Panc1 (cell line): ENCODE measurements around the gene GOLGA1. TPM values are rescaled to one million over a fixed set of nuclear protein-coding genes. Genes with fewer than 3 reads are reported as not detected.

Experiments used
- ATAC-seq: fragments of 200-7000 bp; cut with Tn5 transposase; 2 replicates; pipeline ENCODE4 v1.9.1; 2020; ENCODE audit warnings: mild to moderate bottlenecking, moderate library complexity
- BruUV-seq: library from RNA; stranded (reverse); fragments of 400-500 nt; replicated peaks from 2 replicates; lab custom pipeline; 2021; lab: Mats Ljungman, UMichigan
- CTCF ChIA-PET: fragments of 300-600 bp; sonication (Branson Sonifier 250); formaldehyde crosslinking; loops from one replicate; lab custom pipeline; 2022; ENCODE audit warnings: antibody characterized with exemption; lab: Charles Lee
- POLR2A ChIA-PET: fragments of 300-600 bp; sonication (Branson Sonifier 250); formaldehyde crosslinking; loops from one replicate; lab custom pipeline; 2022; ENCODE audit warnings: antibody characterized with exemption; lab: Charles Lee
- DNase-seq: peaks from one replicate; pipeline ENCODE4 v3.0.0-alpha.2; 2010; ENCODE audit warnings: low read depth, low spot score
- H3K27ac ChIP-seq: 2 replicates; pipeline ENCODE4 v1.5.1; 2011; ENCODE audit warnings: mild to moderate bottlenecking, low read length, inconsistent platforms
- H3K27me3 ChIP-seq: fragments of 200-500 bp; sonication (Bioruptor generic); 2 replicates; pipeline ENCODE4 v1.6.0; 2014; ENCODE audit warnings: low read length, inconsistent platforms; ENCODE audit not compliant: control insufficient read depth, insufficient read depth
- H3K36me3 ChIP-seq: fragments of 200-500 bp; sonication (Bioruptor generic); 2 replicates; pipeline ENCODE4 v1.5.1; 2014; ENCODE audit warnings: inconsistent platforms, mild to moderate bottlenecking, low read length, moderate library complexity; ENCODE audit not compliant: control insufficient read depth, insufficient read depth
- H3K4me1 ChIP-seq: 2 replicates; pipeline ENCODE4 v1.5.1; 2011; ENCODE audit warnings: inconsistent platforms, mild to moderate bottlenecking, low read length, moderate library complexity; ENCODE audit not compliant: control insufficient read depth, insufficient read depth
- H3K4me3 ChIP-seq, 2 experiments: 2 replicates each; pipeline ENCODE4 v1.5.1; 2011 to 2012; ENCODE audit warnings: low read depth in 2 of 2, low read length in 2 of 2, mild to moderate bottlenecking in 2 of 2, inconsistent platforms in 1 of 2, moderate library complexity in 1 of 2
- H3K9me3 ChIP-seq: fragments of 200-500 bp; sonication (Bioruptor generic); 2 replicates; pipeline ENCODE4 v1.5.1; 2014; ENCODE audit warnings: low read depth, mild to moderate bottlenecking, inconsistent platforms, low read length, moderate library complexity; ENCODE audit not compliant: control insufficient read depth, insufficient read depth
- CTCF ChIP-seq: fragments of 450-650 bp; IDR thresholded peaks from 2 replicates; pipeline ENCODE4 v1.5.1; 2017; ENCODE audit warnings: mild to moderate bottlenecking
- POLR2AphosphoS5 ChIP-seq: IDR thresholded peaks from 2 replicates; pipeline ENCODE4 v1.6.1; 2012; ENCODE audit warnings: mild to moderate bottlenecking, low read depth, low read length, moderate library complexity
- REST ChIP-seq, 2 experiments: IDR thresholded peaks; 2 replicates each; pipeline ENCODE4 v1.6.1; 2011 to 2012; ENCODE audit warnings: low read depth in 2 of 2, control low read depth in 1 of 2, low read length in 1 of 2, mild to moderate bottlenecking in 1 of 2, moderate library complexity in 1 of 2; ENCODE audit not compliant: insufficient read depth in 1 of 2
- SIN3A ChIP-seq: IDR thresholded peaks from 2 replicates; pipeline ENCODE4 v1.6.1; 2012; ENCODE audit warnings: low read depth, mild to moderate bottlenecking, low read length, moderate library complexity, borderline replicate concordance; ENCODE audit not compliant: insufficient read depth
- TCF7L2 ChIP-seq: IDR thresholded peaks from 2 replicates; pipeline ENCODE4 v1.6.1; 2011; ENCODE audit warnings: mild to moderate bottlenecking, low read depth, low read length, inconsistent platforms
- in situ Hi-C: cut with HindIII; loops from 2 replicates; pipeline ENCODE4 v1.10.0; 2016; ENCODE audit warnings: low sequenced_read_pairs, low pct_unique_long_range_greater_than_20kb
- intact Hi-C: fragments of 100-400 bp; cut with micrococcal nuclease; formaldehyde crosslinking; loops from one replicate; pipeline ENCODE4 v1.10.0; 2022; ENCODE audit not compliant: unreplicated experiment
- total RNA-seq: library from RNA; stranded (reverse); gene quantifications from one replicate; pipeline ENCODE4 v1.2.1, GENCODE V29; 2021; ENCODE audit not compliant: unreplicated experiment

Gene GOLGA1
- total RNA-seq, 1 experiment from 2014 or later, result 15.5 TPM

GRCh38 chr9:124887832-124888231, 53.1 kb downstream of the GOLGA1 start:
- intact Hi-C loops, result no loop called here
- no peak overlapping the region for H3K4me3 ChIP-seq
- H3K36me3 ChIP-seq, result no peaks in the 10 kb centered on the region
- ChIA-PET POLR2A (no interaction called here), CTCF (no interaction called here)
- no peaks in the 10 kb centered on the region for H3K9me3 ChIP-seq
- no TSS peak for BruUV-seq
- H3K4me1 ChIP-seq, result no peaks in the 10 kb centered on the region
- H3K27me3 ChIP-seq, result no peaks in the 10 kb centered on the region
- TF ChIP-seq POLR2AphosphoS5 (no peak), CTCF (no peak), REST (IDR thresholded peaks at IDR 0.05; ENCODE audit: insufficient read depth in 1 of 2, low read depth in 2 of 2, low read length in 1 of 2) (no peak), TCF7L2 (no peak), SIN3A (no peak)
- no peak for ATAC-seq
- no peak for DNase-seq
- in situ Hi-C loops, result no loop called here
- no peak overlapping the region for H3K27ac ChIP-seq

GRCh38 chr9:124886866-124887492, 53.9 kb downstream of the GOLGA1 start:
- BruUV-seq, result no TSS peak
- intact Hi-C loops (no loop called here), in situ Hi-C loops (no loop called here)
- Histone ChIP-seq H3K27ac (no peak overlapping the region), H3K4me3 (no peak overlapping the region), H3K27me3 (no peaks in the 10 kb centered on the region), H3K36me3 (no peaks in the 10 kb centered on the region), H3K4me1 (no peaks in the 10 kb centered on the region), H3K9me3 (no peaks in the 10 kb centered on the region)
- ATAC-seq (no peak), DNase-seq (no peak)
- POLR2A ChIA-PET, result no interaction called here
- CTCF ChIA-PET, result no interaction called here
- TF ChIP-seq POLR2AphosphoS5, result no peak
- no peak for TF ChIP-seq REST (IDR thresholded peaks at IDR 0.05; ENCODE audit: insufficient read depth in 1 of 2, low read depth in 2 of 2, low read length in 1 of 2)
- no peak for TF ChIP-seq CTCF
- TF ChIP-seq SIN3A, result no peak
- TF ChIP-seq TCF7L2, result no peak
